Activated T-cell treated with anti-CD3 and anti-CD28 coated beads, Interleukin-2, amount 50 U/mL, for 48 hours (primary cell): ENCODE data around the gene UBE2M.
"Not testable (repeated sequence)": the region's sequence is repeated elsewhere in the genome, so short reads cannot be mapped to it uniquely, and the experiment has no call there.

ENCODE experiments used
- DNase-seq, 2 experiments: peaks; one replicate each; pipeline ENCODE4 v3.0.0-alpha.2; 2020

The UBE2M gene

DNA sequence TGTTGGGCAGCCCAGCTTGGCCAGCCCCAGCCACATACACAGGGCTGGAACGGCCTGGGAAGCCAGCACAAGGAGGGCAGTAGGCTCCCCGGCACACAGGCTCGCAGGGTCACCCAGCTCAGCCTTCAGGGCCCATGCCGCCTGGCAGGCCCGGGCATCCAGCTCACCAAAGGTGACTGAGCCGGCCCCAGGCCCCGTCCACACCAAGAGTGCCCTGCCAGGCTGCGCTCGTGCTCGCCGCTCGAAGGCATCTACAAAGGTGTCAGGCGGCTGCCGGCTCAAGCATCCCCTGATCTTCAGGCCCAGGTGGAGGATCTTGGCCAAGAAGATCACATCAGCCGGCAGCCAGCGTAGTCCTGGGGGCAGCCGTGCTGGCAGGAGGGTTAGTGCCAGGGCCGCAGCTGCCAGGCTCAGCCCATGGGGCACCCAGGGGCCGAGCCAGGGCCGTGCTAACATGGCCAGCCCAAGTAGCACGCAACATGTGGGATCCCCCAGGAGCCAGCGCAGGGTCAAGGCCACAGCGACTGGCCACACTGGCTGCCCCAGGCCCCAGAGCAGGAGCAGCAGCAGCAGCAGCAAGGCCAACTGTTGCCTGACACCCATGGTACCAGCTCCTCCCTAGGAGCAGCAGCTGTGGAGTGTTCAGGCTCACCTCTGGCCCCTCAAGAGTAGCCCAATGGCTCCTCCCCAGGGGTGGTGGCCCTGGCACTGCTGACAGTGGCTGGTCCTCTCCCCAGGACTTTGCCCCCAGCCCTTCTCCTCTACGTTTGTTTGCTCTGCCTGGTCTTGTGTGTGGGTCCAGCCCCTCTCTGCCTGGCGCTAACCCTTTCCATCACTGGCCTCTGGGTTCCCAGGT lies 46.8 kb downstream of the UBE2M start, which contains the start of gene SLC27A5:
Gene SLC27A5 (minus strand): TSS at position 640 of the 856 bp plus-strand sequence. CDS start 37 bp downstream, at position 603.
- DNase-seq: no peak

DNA sequence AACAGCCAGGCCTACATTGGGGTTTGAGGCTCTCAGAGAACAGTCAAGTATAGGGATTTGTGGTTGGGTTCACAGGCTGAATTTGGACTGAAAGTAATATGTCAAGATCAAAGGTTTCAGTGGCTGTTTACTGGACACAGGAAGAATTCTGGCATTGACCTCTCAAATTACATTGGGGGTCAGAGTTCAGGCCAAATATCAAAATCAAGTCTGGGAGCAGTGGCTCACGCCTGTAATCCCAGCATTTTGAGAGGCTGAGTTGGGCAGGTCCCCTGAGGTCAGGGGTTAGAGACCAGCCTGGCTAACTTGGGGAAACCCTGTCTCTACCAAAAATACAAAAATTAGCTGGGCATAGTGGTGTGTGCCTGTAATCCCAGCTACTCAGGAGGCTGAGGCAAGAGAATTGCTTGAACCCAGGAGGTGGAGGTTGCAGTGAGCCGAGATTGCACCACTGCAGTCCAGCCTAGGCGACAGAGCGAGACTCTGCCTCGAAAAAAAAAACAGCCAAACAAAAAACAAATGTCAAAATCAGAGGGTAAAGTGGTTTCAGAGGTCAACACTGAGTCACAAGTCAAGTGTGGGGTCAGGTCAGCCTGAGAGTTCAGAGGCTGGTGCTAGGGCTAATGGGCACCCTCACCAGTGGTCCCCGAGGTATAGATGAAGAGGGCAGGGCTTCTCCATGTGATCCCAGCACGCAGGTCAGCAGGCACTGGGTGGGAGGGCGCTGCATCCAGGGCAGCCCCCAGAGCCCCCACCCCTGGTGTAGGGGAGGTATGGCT lies 48.1 kb downstream of the UBE2M start:
- no peak for DNase-seq

DNA sequence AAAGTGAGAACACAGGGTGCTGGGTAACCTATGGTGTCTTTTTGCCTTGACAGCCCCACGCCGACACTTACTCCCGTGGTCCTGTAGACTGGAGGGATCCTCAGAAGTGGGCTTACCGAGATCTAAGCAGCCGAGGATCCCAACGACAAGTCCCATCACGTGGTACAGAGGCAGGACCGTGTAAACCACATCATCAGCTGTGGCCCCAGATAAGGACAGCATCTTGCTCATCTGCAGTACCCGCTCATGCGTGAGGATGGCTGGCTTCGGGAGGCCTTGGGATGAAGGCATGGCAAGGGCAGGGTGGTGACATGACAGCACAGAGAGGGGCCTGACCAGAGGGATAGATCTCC lies 48.7 kb downstream of the UBE2M start:
- DNase-seq: no peak

DNA sequence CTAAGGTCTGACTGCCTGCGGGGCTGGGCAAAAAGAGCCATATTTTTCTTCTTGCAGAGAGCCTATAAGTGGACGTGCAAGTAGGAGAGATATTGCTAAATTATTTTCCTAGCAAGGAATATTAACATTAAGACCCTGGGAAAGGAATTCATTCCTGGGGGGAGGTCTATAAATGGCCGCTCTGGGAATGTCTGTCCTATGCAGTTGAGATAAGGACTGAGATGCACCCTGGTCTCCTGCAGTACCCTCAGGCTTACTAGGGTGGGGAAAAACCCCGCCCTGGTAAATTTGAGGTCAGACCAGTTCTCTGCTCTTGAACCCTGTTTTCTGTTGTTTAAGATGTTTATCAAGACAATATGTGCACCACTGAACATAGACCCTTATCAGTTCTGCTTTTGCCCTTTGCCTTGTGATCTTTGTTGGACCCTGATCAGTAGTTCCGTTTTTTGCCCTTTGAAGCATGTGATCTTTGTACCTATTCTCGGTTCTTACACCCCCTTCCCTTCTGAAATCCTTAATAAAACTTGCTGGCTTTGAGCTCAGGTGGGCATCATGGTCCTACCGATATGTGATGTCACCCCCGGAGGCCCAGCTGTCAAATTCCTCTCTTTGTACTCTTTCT lies 50.7 kb downstream of the UBE2M start:
- DNase-seq: not testable (repeated sequence)
